Tibial nerve (tissue), 4 donors: ENCODE results near the gene GTF2A1L. TPM values are rescaled to one million over a fixed set of nuclear protein-coding genes. Genes with fewer than 3 reads are reported as not detected.

Source experiments
- DNase-seq, 2 donors: peaks; one replicate each; pipeline ENCODE4 v3.0.0-alpha.2; 2019; ENCODE audit warnings: low spot score in 2 of 2
- H3K27ac ChIP-seq, 4 donors: fragments of 200-600 bp; sonication (generic) in 3 of 4; one replicate each; pipeline ENCODE4 v1.5.1; 2017 to 2019; ENCODE audit warnings: mild to moderate bottlenecking in 1 of 4
- H3K27me3 ChIP-seq, 2 donors: fragments of 200-600 bp; sonication (generic) in 1 of 2; one replicate each; pipeline versions ENCODE4 v1.5.1 to v1.6.0; 2017 to 2019
- H3K36me3 ChIP-seq, 3 donors: fragments of 200-600 bp; sonication (generic); one replicate each; pipeline ENCODE4 v1.5.1; 2018 to 2019
- H3K4me1 ChIP-seq, 4 donors: fragments of 200-600 bp; sonication (generic) in 3 of 4; one replicate each; pipeline ENCODE4 v1.5.1; 2017 to 2019
- H3K4me3 ChIP-seq, 4 donors: fragments of 200-600 bp; sonication (generic) in 3 of 4; one replicate each; pipeline ENCODE4 v1.5.1; 2017 to 2019; ENCODE audit warnings: mild to moderate bottlenecking in 1 of 4, moderate library complexity in 1 of 4
- H3K9me3 ChIP-seq, 4 donors: fragments of 200-600 bp; sonication (generic) in 3 of 4; one replicate each; pipeline ENCODE4 v1.5.1; 2017 to 2019
- CTCF ChIP-seq, 5 experiments: fragments of 200-600 bp in 3 of 5; fragments of 450-650 bp in 2 of 5; sonication (generic) in 3 of 5; IDR thresholded peaks; one replicate each; pipeline ENCODE4 v1.5.1; 2016 to 2019; ENCODE audit warnings: antibody characterized with exemption in 5 of 5, mild to moderate bottlenecking in 3 of 5, moderate library complexity in 2 of 5
- EP300 ChIP-seq, 2 donors: sonication (generic); formaldehyde crosslinking; IDR thresholded peaks; one replicate each; pipeline ENCODE4 v1.6.1; 2017; ENCODE audit warnings: antibody characterized with exemption in 2 of 2, mild to moderate bottlenecking in 1 of 2
- POLR2A ChIP-seq, 2 donors: fragments of 450-650 bp; IDR thresholded peaks; one replicate each; pipeline ENCODE4 v1.6.1; 2017; ENCODE audit warnings: antibody characterized with exemption in 2 of 2, mild to moderate bottlenecking in 2 of 2, moderate library complexity in 2 of 2
- WGBS, 2 donors: methylation state at CpG; one replicate each; pipeline ENCODE4 v1.1.5; 2018; 5-methylcytosine and 5-hydroxymethylcytosine counted together
- total RNA-seq, 4 donors: library from RNA; depleted of rRNA; stranded (reverse); fragments of >200 nt; gene quantifications; one replicate each; pipeline ENCODE4 v1.1.0, GENCODE V29; 2016

GTF2A1L gene
- total RNA-seq, 4 donors from 2014 or later = 2.5 to 9.9 (median 6.7) TPM

DNA sequence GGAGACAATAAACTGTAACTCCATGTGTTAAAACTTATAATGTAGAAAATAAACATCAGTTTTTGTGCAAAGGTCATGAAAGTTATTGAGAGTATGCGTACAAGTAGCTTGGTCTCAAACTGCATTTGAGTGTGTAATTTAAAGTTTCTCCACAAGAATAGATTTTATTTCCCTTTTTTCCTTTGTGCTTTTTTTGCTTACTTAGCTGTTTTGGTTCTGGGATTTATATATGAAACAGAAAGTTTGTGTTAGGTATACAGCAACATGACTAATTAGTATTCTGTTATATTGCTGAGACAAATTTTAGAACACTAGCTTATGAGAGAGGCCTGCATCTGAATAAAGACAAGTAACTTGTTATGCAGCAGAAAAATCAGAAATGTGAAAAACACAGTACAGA is 67.5 kb downstream of the GTF2A1L start:
- Histone ChIP-seq H3K9me3 (no peaks in the 10 kb centered on the region), H3K36me3 (no peaks in the 10 kb centered on the region), H3K27me3 (no peaks in the 10 kb centered on the region), H3K27ac (no peak overlapping the region), H3K4me1 (no peaks in the 10 kb centered on the region), H3K4me3 (no peak overlapping the region)
- 76 to 81% methylated on average over 1 of the region's 1 CpG for WGBS, 2 donors
- TF ChIP-seq POLR2A (IDR thresholded peaks at IDR 0.05) (no peak), EP300 (IDR thresholded peaks at IDR 0.05) (no peak), CTCF (IDR thresholded peaks at IDR 0.05) (no peak)
- no peak for DNase-seq

- no peak overlapping the region for H3K4me3 ChIP-seq
- no peaks in the 10 kb centered on the region for H3K27me3 ChIP-seq
- no peak overlapping the region for H3K27ac ChIP-seq
- TF ChIP-seq POLR2A (IDR thresholded peaks at IDR 0.05) = no peak
- TF ChIP-seq CTCF (IDR thresholded peaks at IDR 0.05) = no peak
- no peak for TF ChIP-seq EP300 (IDR thresholded peaks at IDR 0.05)
- whole genome bisulfite sequencing, 2 donors = 69 to 75% methylated on average over 3 of the region's 3 CpGs
- DNase-seq = no peak
- no peaks in the 10 kb centered on the region for H3K9me3 ChIP-seq
- H3K36me3 ChIP-seq = no peaks in the 10 kb centered on the region
- no peaks in the 10 kb centered on the region for H3K4me1 ChIP-seq
These were observed 74.5 kb downstream of the GTF2A1L start for GRCh38 chr2:48691935-48692691.

- no peak for DNase-seq
- no peak for TF ChIP-seq POLR2A (IDR thresholded peaks at IDR 0.05)
- no peak for TF ChIP-seq CTCF (IDR thresholded peaks at IDR 0.05)
- TF ChIP-seq EP300 (IDR thresholded peaks at IDR 0.05) = no peak
- Histone ChIP-seq H3K27ac (no peak overlapping the region), H3K36me3 (no peaks in the 10 kb centered on the region), H3K9me3 (no peaks in the 10 kb centered on the region), H3K4me1 (no peaks in the 10 kb centered on the region), H3K4me3 (no peak overlapping the region), H3K27me3 (no peaks in the 10 kb centered on the region)
- WGBS, 2 donors = 87 to 90% methylated on average over 4 of the region's 4 CpGs
These were observed 75.4 kb downstream of the GTF2A1L start for GRCh38 chr2:48693066-48693465.

DNA sequence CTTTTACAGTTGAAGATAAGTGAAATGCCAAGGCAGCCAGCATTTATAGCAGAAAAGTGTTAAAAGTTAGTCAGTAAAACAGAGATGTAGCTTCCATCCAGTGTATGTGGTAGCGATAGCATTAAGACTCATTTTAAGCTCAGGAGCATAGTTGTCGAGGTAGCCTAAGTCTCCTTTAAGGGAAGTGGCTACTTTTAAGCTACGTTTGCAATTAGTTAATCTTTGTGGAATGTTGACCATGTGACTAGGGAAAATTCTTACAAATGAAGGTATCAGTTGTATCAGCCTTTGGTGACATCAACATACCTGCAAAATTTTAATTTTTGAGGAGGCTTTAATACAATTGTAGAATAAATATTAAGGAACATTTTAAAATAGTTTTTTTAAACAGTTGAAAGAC is 76.0 kb downstream of the GTF2A1L start:
- no peak for DNase-seq
- 58 to 66% methylated on average over 3 of the region's 3 CpGs for WGBS, 2 donors
- Histone ChIP-seq H3K4me1 (no peaks in the 10 kb centered on the region), H3K27me3 (no peaks in the 10 kb centered on the region), H3K9me3 (no peaks in the 10 kb centered on the region), H3K27ac (no peak overlapping the region), H3K36me3 (no peaks in the 10 kb centered on the region), H3K4me3 (no peak overlapping the region)
- TF ChIP-seq CTCF (IDR thresholded peaks at IDR 0.05) (no peak), POLR2A (IDR thresholded peaks at IDR 0.05) (no peak), EP300 (IDR thresholded peaks at IDR 0.05) (no peak)

DNA sequence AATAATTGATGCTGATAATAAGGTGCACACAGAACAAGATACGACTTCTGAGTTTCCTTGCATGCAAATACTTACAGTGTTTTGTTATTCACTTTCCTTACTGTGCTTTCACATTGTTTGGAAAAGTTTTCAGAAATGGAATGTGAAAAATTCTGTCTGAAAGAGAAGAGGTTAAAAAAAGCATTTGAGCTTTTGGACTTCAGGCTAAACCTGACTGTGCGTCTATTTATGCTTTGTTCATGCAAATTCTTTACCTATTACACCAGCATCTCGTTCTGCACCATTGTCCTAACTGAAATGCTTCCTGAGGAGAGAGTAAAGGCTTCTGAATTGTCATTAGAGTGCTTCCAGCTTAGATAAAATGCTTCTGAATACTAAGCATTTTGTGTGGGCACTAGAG is 76.5 kb downstream of the GTF2A1L start:
- TF ChIP-seq EP300 (IDR thresholded peaks at IDR 0.05) (no peak), POLR2A (IDR thresholded peaks at IDR 0.05) (no peak), CTCF (IDR thresholded peaks at IDR 0.05) (no peak)
- no peaks in the 10 kb centered on the region for H3K36me3 ChIP-seq
- no peak overlapping the region for H3K27ac ChIP-seq
- peaks cover 0 to under 1% (median 0%) of the 10 kb centered on the region in 4 donors for H3K4me1 ChIP-seq
- H3K27me3 ChIP-seq = no peaks in the 10 kb centered on the region
- DNase-seq = no peak
- no peaks in the 10 kb centered on the region for H3K9me3 ChIP-seq
- WGBS, 2 donors = 28 to 29% methylated on average over 3 of the region's 3 CpGs
- no peak overlapping the region for H3K4me3 ChIP-seq
